ENCODE data around the gene MRC2.
"Not testable (repeated sequence)": the region's sequence is repeated elsewhere in the genome, so short reads cannot be mapped to it uniquely, and the experiment has no call there.

MRC2 gene

GRCh38 chr17:62612289-62612688 lies 15.2 kb upstream of the MRC2 start:
- DNase-seq, result not testable (repeated sequence)

GRCh38 chr17:62613095-62613494 lies 14.4 kb upstream of the MRC2 start:
- DNase-seq, result not testable (repeated sequence)

- no peak for DNase-seq
These were observed 13.3 kb upstream of the MRC2 start for GRCh38 chr17:62614142-62614541.

GRCh38 chr17:62615503-62615902 lies 12.0 kb upstream of the MRC2 start:
- no peak for DNase-seq

GRCh38 chr17:62616993-62617893 lies 10.2 kb upstream of the MRC2 start:
- DNase-seq, result no peak

GRCh38 chr17:62617894-62618472 lies 9.5 kb upstream of the MRC2 start:
- DNase-seq, result no peak

- no peak for DNase-seq
These were observed 8.6 kb upstream of the MRC2 start for GRCh38 chr17:62618647-62619416.

- DNase-seq, result no peak
These were observed 7.9 kb upstream of the MRC2 start for GRCh38 chr17:62619417-62620155.

- DNase-seq, result no peak
These were observed 6.2 kb upstream of the MRC2 start for GRCh38 chr17:62621223-62621622.

- DNase-seq, result no peak
These were observed 2.1 kb upstream of the MRC2 start for GRCh38 chr17:62625184-62625869.

- no peak for DNase-seq
These were observed 1.6 kb upstream of the MRC2 start for GRCh38 chr17:62625870-62626200.

- no peak for DNase-seq
These were observed 701 bp upstream of the MRC2 start for GRCh38 chr17:62626719-62627218.

- DNase-seq, result no peak
These were observed 599 bp downstream of the MRC2 start for GRCh38 chr17:62627904-62628633.

- DNase-seq, result no peak
These were observed 1.5 kb downstream of the MRC2 start for GRCh38 chr17:62628831-62629555.

- no peak for DNase-seq
These were observed 2.3 kb downstream of the MRC2 start for GRCh38 chr17:62629556-62630364.

- no peak for DNase-seq
These were observed 3.1 kb downstream of the MRC2 start for GRCh38 chr17:62630365-62631085.

- no peak for DNase-seq
These were observed 3.8 kb downstream of the MRC2 start for GRCh38 chr17:62631086-62631935.

Measured in activated gamma-delta T cell (primary cell).